ENCODE results near the gene AGTPBP1.

AGTPBP1 gene

GRCh38 chr9:85715587-85715986 is 26.2 kb downstream of the AGTPBP1 start:
- no peak overlapping the region for H3K4me3 ChIP-seq (replicated peaks; ENCODE audit: insufficient read depth, low read length)
- H3K27me3 ChIP-seq (ENCODE audit: insufficient read depth, poor library complexity, severe bottlenecking) = no peaks in the 10 kb centered on the region
- DNase-seq (ENCODE audit: low read depth in 1 of 2, low spot score in 1 of 2) = peak; percentile 82 to 90
- peak overlapping the region; percentile 69 for H3K27ac ChIP-seq (replicated peaks)
- TF ChIP-seq GABPA (IDR thresholded peaks at IDR 0.05; ENCODE audit: low read depth) (no peak; the same call in 1 of the 2 replicates), REST (IDR thresholded peaks at IDR 0.05; ENCODE audit: insufficient replicate concordance, low read depth) (no peak), SPI1 (IDR thresholded peaks at IDR 0.05; ENCODE audit: borderline replicate concordance, low read depth) (peak; percentile 92), POLR2AphosphoS5 (IDR thresholded peaks at IDR 0.05; ENCODE audit: low read depth) (peak; percentile 67)
- TF ChIP-seq, protein P1, sequence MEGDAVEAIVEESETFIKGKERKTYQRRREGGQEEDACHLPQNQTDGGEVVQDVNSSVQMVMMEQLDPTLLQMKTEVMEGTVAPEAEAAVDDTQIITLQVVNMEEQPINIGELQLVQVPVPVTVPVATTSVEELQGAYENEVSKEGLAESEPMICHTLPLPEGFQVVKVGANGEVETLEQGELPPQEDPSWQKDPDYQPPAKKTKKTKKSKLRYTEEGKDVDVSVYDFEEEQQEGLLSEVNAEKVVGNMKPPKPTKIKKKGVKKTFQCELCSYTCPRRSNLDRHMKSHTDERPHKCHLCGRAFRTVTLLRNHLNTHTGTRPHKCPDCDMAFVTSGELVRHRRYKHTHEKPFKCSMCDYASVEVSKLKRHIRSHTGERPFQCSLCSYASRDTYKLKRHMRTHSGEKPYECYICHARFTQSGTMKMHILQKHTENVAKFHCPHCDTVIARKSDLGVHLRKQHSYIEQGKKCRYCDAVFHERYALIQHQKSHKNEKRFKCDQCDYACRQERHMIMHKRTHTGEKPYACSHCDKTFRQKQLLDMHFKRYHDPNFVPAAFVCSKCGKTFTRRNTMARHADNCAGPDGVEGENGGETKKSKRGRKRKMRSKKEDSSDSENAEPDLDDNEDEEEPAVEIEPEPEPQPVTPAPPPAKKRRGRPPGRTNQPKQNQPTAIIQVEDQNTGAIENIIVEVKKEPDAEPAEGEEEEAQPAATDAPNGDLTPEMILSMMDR (IDR thresholded peaks at IDR 0.05; ENCODE audit: insufficient read depth, low read length) = no peak

DNA sequence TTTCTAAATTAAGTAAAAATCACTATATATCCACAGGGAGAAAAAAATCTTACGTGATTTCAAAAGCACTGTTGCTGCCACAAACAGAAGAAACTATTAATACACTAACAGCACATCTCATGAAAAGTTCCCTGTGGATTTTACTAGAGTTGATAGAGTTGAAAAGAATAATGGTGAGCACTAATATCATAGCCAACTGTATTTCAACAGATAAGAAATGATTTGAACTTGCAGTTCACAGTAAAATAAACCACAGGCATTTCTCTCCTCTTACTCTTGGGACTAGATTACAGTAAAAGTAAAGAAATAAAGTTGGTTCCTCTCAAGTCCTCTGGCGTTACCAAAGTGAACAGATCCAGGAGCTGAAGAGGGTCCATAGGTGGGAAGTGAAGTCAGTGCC is 27.9 kb downstream of the AGTPBP1 start:
- H3K4me3 ChIP-seq (replicated peaks; ENCODE audit: insufficient read depth, low read length) = no peak overlapping the region

DNA sequence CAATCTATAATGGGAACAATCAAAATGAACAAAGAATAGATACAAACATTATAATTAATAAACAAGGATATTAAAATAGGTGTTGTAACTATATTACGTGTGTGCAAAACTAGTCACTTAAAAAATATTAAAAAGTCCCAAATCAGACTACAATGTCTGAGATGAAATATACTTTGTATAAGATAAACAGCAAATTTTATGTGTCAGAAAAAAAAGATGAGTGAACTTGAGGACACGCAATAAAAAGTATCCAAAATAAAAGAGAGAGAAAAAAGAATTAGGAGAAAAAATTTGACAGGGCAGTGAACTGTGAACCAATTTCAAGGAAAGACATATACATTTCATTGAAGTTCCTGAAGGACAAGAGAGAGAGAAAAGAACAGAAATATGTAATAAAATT is 37.0 kb downstream of the AGTPBP1 start:
- H3K27me3 ChIP-seq (ENCODE audit: insufficient read depth, poor library complexity, severe bottlenecking) = no peaks in the 10 kb centered on the region
- TF ChIP-seq GABPA (IDR thresholded peaks at IDR 0.05; ENCODE audit: low read depth) (no peak), POLR2AphosphoS5 (IDR thresholded peaks at IDR 0.05; ENCODE audit: low read depth) (no peak), SPI1 (IDR thresholded peaks at IDR 0.05; ENCODE audit: borderline replicate concordance, low read depth) (no peak), REST (IDR thresholded peaks at IDR 0.05; ENCODE audit: insufficient replicate concordance, low read depth) (no peak)
- TF ChIP-seq, protein P1 (IDR thresholded peaks at IDR 0.05; ENCODE audit: insufficient read depth, low read length) = no peak
- H3K4me3 ChIP-seq (replicated peaks; ENCODE audit: insufficient read depth, low read length) = no peak overlapping the region
- no peak for DNase-seq (ENCODE audit: low read depth in 1 of 2, low spot score in 1 of 2)
- H3K27ac ChIP-seq (replicated peaks) = no peak overlapping the region

More for the DNA sequence above, 27.9 kb downstream of the AGTPBP1 start:
- DNase-seq (ENCODE audit: low read depth in 1 of 2, low spot score in 1 of 2) = no peak
- H3K27ac ChIP-seq (replicated peaks) = no peak overlapping the region
- TF ChIP-seq REST (IDR thresholded peaks at IDR 0.05; ENCODE audit: insufficient replicate concordance, low read depth) (no peak), POLR2AphosphoS5 (IDR thresholded peaks at IDR 0.05; ENCODE audit: low read depth) (no peak), GABPA (IDR thresholded peaks at IDR 0.05; ENCODE audit: low read depth) (no peak), SPI1 (IDR thresholded peaks at IDR 0.05; ENCODE audit: borderline replicate concordance, low read depth) (no peak)
- TF ChIP-seq, protein P1 (IDR thresholded peaks at IDR 0.05; ENCODE audit: insufficient read depth, low read length) = no peak
- H3K27me3 ChIP-seq (ENCODE audit: insufficient read depth, poor library complexity, severe bottlenecking) = no peaks in the 10 kb centered on the region

Data from HL-60 (cell line).